HL-60/S4 (cell line): Measurements from ENCODE around the gene ATP5ME.

Experiments
- in situ Hi-C: fragments of 300-500 bp; cut with MboI; formaldehyde crosslinking; loops from 2 replicates; pipeline ENCODE4 v1.14.3; 2022; ENCODE audit warnings: low sequenced_read_pairs

Gene ATP5ME

GRCh38 chr4:684623-685327 is 10.7 kb upstream of the ATP5ME start:
- in situ Hi-C loops, result no loop called here

- in situ Hi-C loops, result no loop called here
Measured at GRCh38 chr4:683982-684622, 10.0 kb upstream of the ATP5ME start.

GRCh38 chr4:683247-683897 is 9.3 kb upstream of the ATP5ME start:
- in situ Hi-C loops, result no loop called here

GRCh38 chr4:682490-683172 is 8.6 kb upstream of the ATP5ME start:
- in situ Hi-C loops, result no loop called here

- in situ Hi-C loops, result no loop called here
Measured at GRCh38 chr4:681736-682451, 7.8 kb upstream of the ATP5ME start.

- in situ Hi-C loops, result no loop called here
Measured at GRCh38 chr4:680928-681645, 7.0 kb upstream of the ATP5ME start.

- in situ Hi-C loops, result no loop called here
Measured at GRCh38 chr4:680551-680927, 6.5 kb upstream of the ATP5ME start.

- in situ Hi-C loops, result no loop called here
Measured at GRCh38 chr4:680091-680490, 6.0 kb upstream of the ATP5ME start.

GRCh38 chr4:679629-680028 is 5.6 kb upstream of the ATP5ME start:
- in situ Hi-C loops, result no loop called here

- in situ Hi-C loops, result no loop called here
Measured at GRCh38 chr4:679104-679481, 5.0 kb upstream of the ATP5ME start.

- in situ Hi-C loops, result no loop called here
Measured at GRCh38 chr4:678331-679103, 4.4 kb upstream of the ATP5ME start.

GRCh38 chr4:677431-678293 is 3.6 kb upstream of the ATP5ME start:
- in situ Hi-C loops, result no loop called here

GRCh38 chr4:676871-677235 is 2.8 kb upstream of the ATP5ME start:
- in situ Hi-C loops, result no loop called here

- in situ Hi-C loops, result no loop called here
Measured at GRCh38 chr4:675980-676870, 2.1 kb upstream of the ATP5ME start.

- in situ Hi-C loops, result no loop called here
Measured at GRCh38 chr4:675036-675882, 1.2 kb upstream of the ATP5ME start.

- in situ Hi-C loops, result no loop called here
Measured at GRCh38 chr4:673349-674091, 556 bp downstream of the ATP5ME start.
